Parathyroid adenoma (tissue), 2 donors: ENCODE measurements around the gene ADCY3.

Experiments
- H2AFZ ChIP-seq: fragments of 300-600 bp; sonication (generic); one replicate; pipeline ENCODE4 v1.7.0; 2017; ENCODE audit warnings: antibody characterized with exemption, mild to moderate bottlenecking
- H3K27ac ChIP-seq: fragments of 300-600 bp; sonication (generic); one replicate; pipeline ENCODE4 v1.7.0; 2017
- H3K27me3 ChIP-seq: fragments of 300-600 bp; sonication (generic); one replicate; pipeline ENCODE4 v1.7.0; 2017; ENCODE audit warnings: low read length; ENCODE audit not compliant: control insufficient read depth, insufficient read depth
- H3K36me3 ChIP-seq: fragments of 300-600 bp; sonication (generic); one replicate; pipeline ENCODE4 v1.7.0; 2017; ENCODE audit warnings: low read length; ENCODE audit not compliant: control insufficient read depth, insufficient read depth
- H3K4me1 ChIP-seq: fragments of 300-600 bp; sonication (generic); one replicate; pipeline ENCODE4 v1.7.0; 2017; ENCODE audit warnings: control low read depth
- H3K4me2 ChIP-seq: fragments of 300-600 bp; sonication (generic); one replicate; pipeline ENCODE4 v1.7.0; 2017; ENCODE audit warnings: low read length
- H3K4me3 ChIP-seq: fragments of 300-600 bp; sonication (generic); one replicate; pipeline ENCODE4 v1.7.0; 2017; ENCODE audit warnings: low read depth, low read length
- H3K79me2 ChIP-seq: fragments of 300-600 bp; sonication (generic); one replicate; pipeline ENCODE4 v1.7.0; 2017; ENCODE audit warnings: control low read depth
- H3K9ac ChIP-seq: fragments of 300-600 bp; sonication (generic); one replicate; pipeline ENCODE4 v1.7.0; 2017; ENCODE audit warnings: mild to moderate bottlenecking
- H3K9me3 ChIP-seq: fragments of 300-600 bp; sonication (generic); one replicate; pipeline ENCODE4 v1.7.0; 2017; ENCODE audit warnings: low read length; ENCODE audit not compliant: control insufficient read depth
- CTCF ChIP-seq: fragments of 300-600 bp; sonication (generic); IDR thresholded peaks from one replicate; pipeline ENCODE4 v1.7.0; 2017; ENCODE audit warnings: antibody characterized with exemption, mild to moderate bottlenecking
- donor health status: primary hyperparathyroidism.

ADCY3 gene

GRCh38 chr2:24816884-24817283, 103.2 kb downstream of the ADCY3 start:
- H3K9me3 ChIP-seq: no peaks in the 10 kb centered on the region
- TF ChIP-seq CTCF: no peak
- no peaks in the 10 kb centered on the region for H3K27me3 ChIP-seq
- no peaks in the 10 kb centered on the region for H3K4me1 ChIP-seq
- no peak overlapping the region for H3K9ac ChIP-seq
- H2AFZ ChIP-seq: no peak overlapping the region
- H3K4me2 ChIP-seq: no peak overlapping the region
- no peaks in the 10 kb centered on the region for H3K79me2 ChIP-seq
- H3K27ac ChIP-seq: no peak overlapping the region
- no peak overlapping the region for H3K4me3 ChIP-seq
- no peaks in the 10 kb centered on the region for H3K36me3 ChIP-seq

- H2AFZ ChIP-seq: no peak overlapping the region
- no peak for TF ChIP-seq CTCF
- H3K79me2 ChIP-seq: no peaks in the 10 kb centered on the region
- no peaks in the 10 kb centered on the region for H3K4me1 ChIP-seq
- H3K27me3 ChIP-seq: no peaks in the 10 kb centered on the region
- no peak overlapping the region for H3K27ac ChIP-seq
- no peak overlapping the region for H3K4me3 ChIP-seq
- H3K4me2 ChIP-seq: no peak overlapping the region
- no peaks in the 10 kb centered on the region for H3K9me3 ChIP-seq
- no peaks in the 10 kb centered on the region for H3K36me3 ChIP-seq
- H3K9ac ChIP-seq: no peak overlapping the region
These were observed 103.6 kb downstream of the ADCY3 start for GRCh38 chr2:24816404-24816803.

- H3K36me3 ChIP-seq: no peaks in the 10 kb centered on the region
- no peaks in the 10 kb centered on the region for H3K9me3 ChIP-seq
- H3K27me3 ChIP-seq: no peaks in the 10 kb centered on the region
- TF ChIP-seq CTCF: no peak
- H3K4me1 ChIP-seq: no peaks in the 10 kb centered on the region
- no peak overlapping the region for H3K4me2 ChIP-seq
- H3K79me2 ChIP-seq: peaks cover 3% of the 10 kb centered on the region
- H3K27ac ChIP-seq: no peak overlapping the region
- H3K4me3 ChIP-seq: no peak overlapping the region
- no peak overlapping the region for H2AFZ ChIP-seq
- H3K9ac ChIP-seq: no peak overlapping the region
These were observed 104.9 kb downstream of the ADCY3 start for GRCh38 chr2:24815171-24815570.

GRCh38 chr2:24814516-24814915, 105.5 kb downstream of the ADCY3 start:
- no peak for TF ChIP-seq CTCF
- H3K36me3 ChIP-seq: no peaks in the 10 kb centered on the region
- H3K4me3 ChIP-seq: no peak overlapping the region
- no peak overlapping the region for H2AFZ ChIP-seq
- H3K27ac ChIP-seq: no peak overlapping the region
- H3K79me2 ChIP-seq: peaks cover 3% of the 10 kb centered on the region
- H3K9ac ChIP-seq: no peak overlapping the region
- H3K9me3 ChIP-seq: no peaks in the 10 kb centered on the region
- no peak overlapping the region for H3K4me2 ChIP-seq
- H3K27me3 ChIP-seq: no peaks in the 10 kb centered on the region
- no peaks in the 10 kb centered on the region for H3K4me1 ChIP-seq

DNA sequence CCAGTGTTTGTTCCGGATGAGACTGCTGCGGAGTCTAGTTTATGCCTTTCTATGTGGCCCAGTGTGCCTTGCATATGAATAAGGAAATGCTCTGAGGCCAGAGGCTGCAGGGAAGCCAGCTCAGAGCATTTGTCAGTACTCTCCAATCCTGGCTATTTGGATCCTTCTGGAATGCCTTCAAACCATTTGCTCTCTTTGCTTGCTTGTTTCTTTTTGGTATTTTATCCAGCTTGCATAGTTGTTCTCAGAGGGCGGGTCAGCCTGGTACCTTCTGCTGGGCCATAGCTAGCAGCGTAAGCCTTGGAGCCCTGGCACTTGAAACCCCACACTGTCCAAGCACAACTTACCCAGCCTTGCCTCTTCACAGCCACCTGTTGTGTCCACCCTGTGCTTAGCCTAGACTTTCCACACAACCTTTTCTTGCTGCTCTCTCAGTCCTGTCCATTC, 106.3 kb downstream of the ADCY3 start:
- Histone ChIP-seq H3K27me3 (no peaks in the 10 kb centered on the region), H3K4me3 (no peak overlapping the region), H3K27ac (no peak overlapping the region), H3K4me2 (no peak overlapping the region), H3K79me2 (peaks cover 3% of the 10 kb centered on the region), H3K9me3 (no peaks in the 10 kb centered on the region), H3K9ac (no peak overlapping the region), H3K4me1 (no peaks in the 10 kb centered on the region), H3K36me3 (no peaks in the 10 kb centered on the region), H2AFZ (no peak overlapping the region)
- no peak for TF ChIP-seq CTCF
